ENCODE results near the gene C11orf98. TPM values are rescaled to one million over a fixed set of nuclear protein-coding genes. Genes with fewer than 3 reads are reported as not detected.

C11orf98 gene
- polyA plus RNA-seq, 1 experiment: 38.8 TPM

DNA sequence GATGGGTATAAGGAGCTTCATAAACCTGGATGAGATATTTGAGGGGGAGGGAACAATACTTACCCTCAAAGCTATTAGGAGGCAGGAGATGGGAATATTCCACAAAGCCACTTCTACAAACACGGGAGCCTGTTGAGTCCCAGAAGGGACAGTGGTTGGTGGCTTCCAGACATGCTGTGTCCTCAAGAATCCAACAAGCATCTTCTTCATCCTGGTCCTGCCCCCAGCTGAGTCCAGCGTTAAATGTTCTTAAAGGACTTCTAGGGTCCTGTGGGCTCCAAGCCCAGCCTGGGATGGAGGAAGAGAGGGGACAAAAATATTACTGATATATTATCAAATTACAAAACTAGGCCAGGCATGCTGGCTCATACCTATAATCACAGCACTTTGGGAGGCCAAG lies 2.5 kb upstream of the C11orf98 start:
- TF ChIP-seq, protein P1, sequence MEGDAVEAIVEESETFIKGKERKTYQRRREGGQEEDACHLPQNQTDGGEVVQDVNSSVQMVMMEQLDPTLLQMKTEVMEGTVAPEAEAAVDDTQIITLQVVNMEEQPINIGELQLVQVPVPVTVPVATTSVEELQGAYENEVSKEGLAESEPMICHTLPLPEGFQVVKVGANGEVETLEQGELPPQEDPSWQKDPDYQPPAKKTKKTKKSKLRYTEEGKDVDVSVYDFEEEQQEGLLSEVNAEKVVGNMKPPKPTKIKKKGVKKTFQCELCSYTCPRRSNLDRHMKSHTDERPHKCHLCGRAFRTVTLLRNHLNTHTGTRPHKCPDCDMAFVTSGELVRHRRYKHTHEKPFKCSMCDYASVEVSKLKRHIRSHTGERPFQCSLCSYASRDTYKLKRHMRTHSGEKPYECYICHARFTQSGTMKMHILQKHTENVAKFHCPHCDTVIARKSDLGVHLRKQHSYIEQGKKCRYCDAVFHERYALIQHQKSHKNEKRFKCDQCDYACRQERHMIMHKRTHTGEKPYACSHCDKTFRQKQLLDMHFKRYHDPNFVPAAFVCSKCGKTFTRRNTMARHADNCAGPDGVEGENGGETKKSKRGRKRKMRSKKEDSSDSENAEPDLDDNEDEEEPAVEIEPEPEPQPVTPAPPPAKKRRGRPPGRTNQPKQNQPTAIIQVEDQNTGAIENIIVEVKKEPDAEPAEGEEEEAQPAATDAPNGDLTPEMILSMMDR (IDR thresholded peaks at IDR 0.05; ENCODE audit: low read depth, low read length): no peak
- DNase-seq (ENCODE audit: low read depth, low spot score): no peak
- Histone ChIP-seq H3K27ac (ENCODE audit: low read depth, low read length) (no peak overlapping the region), H3K9me3 (ENCODE audit: control insufficient read depth, insufficient read depth, low read length) (peaks cover 4% of the 10 kb centered on the region; the same call in 1 of the 2 replicates), H3K27me3 (ENCODE audit: control insufficient read depth, insufficient read depth, low read length) (no peaks in the 10 kb centered on the region), H3K4me3 (ENCODE audit: low read depth, low read length) (no peak overlapping the region)
- ChIA-PET CTCF (interaction anchor here (1.2 to 2.3 kb wide), 3 partner anchors 13 to 75 kb away, joined by 3 to 11 read pairs (median 5); no protein-coding TSS in a partner anchor), POLR2A (interaction anchor here (0.6 to 4.2 kb wide), 9 partner anchors 12 to 174 kb away, joined by 3 to 150 read pairs (median 3); partner anchors contain the start of genes B3GAT3, HNRNPUL2, INTS5 and LRRN4CL)

GRCh38 chr11:62666259-62666926 lies 1.4 kb upstream of the C11orf98 start:
- DNase-seq (ENCODE audit: low read depth, low spot score): no peak
- CTCF ChIA-PET: interaction anchor here (0.8 to 2.3 kb wide), 2 partner anchors 14 to 55 kb away, joined by 3 to 11 read pairs; no protein-coding TSS in a partner anchor
- H3K27me3 ChIP-seq (ENCODE audit: control insufficient read depth, insufficient read depth, low read length): no peaks in the 10 kb centered on the region
- peak overlapping the region; percentile 96 for H3K4me3 ChIP-seq (ENCODE audit: low read depth, low read length)
- peak overlapping the region; percentile 90 for H3K27ac ChIP-seq (ENCODE audit: low read depth, low read length)
- POLR2A ChIA-PET: interaction anchor here (0.6 to 4.2 kb wide), 22 partner anchors 14 to 554 kb away, joined by 3 to 150 read pairs (median 16); partner anchors contain the start of genes B3GAT3, EEF1G, HNRNPUL2 and INTS5
- TF ChIP-seq, protein P1 (IDR thresholded peaks at IDR 0.05; ENCODE audit: low read depth, low read length): no peak
- H3K9me3 ChIP-seq (ENCODE audit: control insufficient read depth, insufficient read depth, low read length): peaks cover 4% of the 10 kb centered on the region; the same call in 1 of the 2 replicates

DNA sequence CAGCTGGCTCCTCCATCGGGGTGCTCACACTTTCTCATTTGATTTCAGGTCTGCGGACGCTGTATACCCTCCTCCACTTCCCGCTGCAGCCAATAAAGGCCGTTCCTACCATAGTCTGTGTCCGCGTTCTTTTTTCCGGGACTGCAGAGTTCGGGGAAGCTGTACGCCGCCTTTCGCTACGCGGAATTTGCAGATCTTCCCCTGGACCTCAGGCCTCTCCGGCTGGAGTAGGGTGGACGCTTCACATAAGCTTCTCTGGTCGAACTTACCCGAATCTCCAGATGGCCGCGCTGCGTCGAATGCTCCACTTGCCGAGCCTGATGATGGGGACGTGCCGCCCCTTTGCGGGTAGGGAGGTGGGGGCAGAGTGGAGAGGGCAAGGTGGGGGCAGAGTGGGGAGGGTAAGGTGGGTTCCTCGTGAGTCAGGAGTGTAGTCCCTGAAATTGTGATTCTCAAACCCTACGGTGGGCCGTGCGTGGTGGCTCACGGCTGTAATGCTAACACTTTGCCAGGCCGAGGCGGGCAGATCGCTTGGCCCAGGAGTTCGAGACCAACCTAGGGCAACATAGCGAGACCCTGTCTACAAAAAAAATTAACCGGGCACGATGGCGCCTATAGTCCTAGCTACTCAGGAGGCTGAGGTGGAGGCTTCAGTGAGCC lies 719 bp upstream of the C11orf98 start:
- Histone ChIP-seq H3K9me3 (ENCODE audit: control insufficient read depth, insufficient read depth, low read length) (peaks cover 4% of the 10 kb centered on the region; the same call in 1 of the 2 replicates), H3K27me3 (ENCODE audit: control insufficient read depth, insufficient read depth, low read length) (no peaks in the 10 kb centered on the region), H3K27ac (ENCODE audit: low read depth, low read length) (peak overlapping the region; percentile 90), H3K4me3 (ENCODE audit: low read depth, low read length) (peak overlapping the region; percentile 96)
- TF ChIP-seq, protein P1 (IDR thresholded peaks at IDR 0.05; ENCODE audit: low read depth, low read length): no peak
- ChIA-PET POLR2A (interaction anchor here (0.6 to 4.2 kb wide), 45 partner anchors 9 to 553 kb away, joined by 3 to 150 read pairs (median 6); partner anchors contain the start of genes B3GAT3, EEF1G, EML3 and GANAB), CTCF (interaction anchor here (0.7 to 2.3 kb wide), 7 partner anchors 11 to 54 kb away, joined by 3 to 11 read pairs (median 3); partner anchors contain the start of gene GANAB)
- DNase-seq (ENCODE audit: low read depth, low spot score): no peak

- Histone ChIP-seq H3K4me3 (ENCODE audit: low read depth, low read length) (peak overlapping the region; percentile 96), H3K27ac (ENCODE audit: low read depth, low read length) (peak overlapping the region; percentile 77), H3K9me3 (ENCODE audit: control insufficient read depth, insufficient read depth, low read length) (peaks cover 4% of the 10 kb centered on the region; the same call in 1 of the 2 replicates), H3K27me3 (ENCODE audit: control insufficient read depth, insufficient read depth, low read length) (no peaks in the 10 kb centered on the region)
- ChIA-PET POLR2A (interaction anchor here (0.5 to 4.2 kb wide), 50 partner anchors 10 to 850 kb away, joined by 3 to 150 read pairs (median 6); partner anchors contain the start of genes B3GAT3, EEF1G, EML3 and GANAB), CTCF (interaction anchor here (0.7 to 1.8 kb wide), 5 partner anchors 9 to 53 kb away, joined by 3 to 5 read pairs (median 3); partner anchors contain the start of gene GANAB)
- no peak for DNase-seq (ENCODE audit: low read depth, low spot score)
- TF ChIP-seq, protein P1 (IDR thresholded peaks at IDR 0.05; ENCODE audit: low read depth, low read length): no peak
Measured at GRCh38 chr11:62664405-62665074, 470 bp downstream of the C11orf98 start.

All from AG04450 (cell line).